GM10847 (cell line): Measurements from ENCODE around the gene C16orf82.

ENCODE experiments used
- POLR2A ChIP-seq: IDR thresholded peaks from 2 replicates; pipeline ENCODE4 v1.6.1; 2011; ENCODE audit not compliant: insufficient read length; ENCODE audit errors: extremely low read depth

The C16orf82 gene

GRCh38 chr16:27073733-27074132 is 7.0 kb downstream of the C16orf82 start:
- no peak for TF ChIP-seq POLR2A

DNA sequence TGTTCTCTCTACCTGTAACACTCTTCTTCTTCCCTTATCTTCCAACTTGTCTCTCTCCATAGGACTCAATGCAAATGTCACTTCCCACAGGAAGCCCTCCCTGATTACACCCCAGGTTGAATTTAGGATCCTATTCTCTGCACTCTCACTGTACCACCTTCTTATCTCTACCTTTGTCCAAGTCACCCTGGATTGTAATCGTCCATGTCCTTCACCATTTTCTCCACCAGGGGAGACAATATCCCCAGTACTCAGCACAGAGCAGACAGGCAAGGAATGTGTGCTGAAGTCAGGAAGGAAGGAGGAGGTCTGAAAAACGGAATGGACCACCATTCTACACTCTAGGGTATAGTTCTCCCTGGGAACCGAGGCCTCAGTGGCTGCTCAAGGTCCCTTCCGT is 14.2 kb downstream of the C16orf82 start:
- no peak for TF ChIP-seq POLR2A

DNA sequence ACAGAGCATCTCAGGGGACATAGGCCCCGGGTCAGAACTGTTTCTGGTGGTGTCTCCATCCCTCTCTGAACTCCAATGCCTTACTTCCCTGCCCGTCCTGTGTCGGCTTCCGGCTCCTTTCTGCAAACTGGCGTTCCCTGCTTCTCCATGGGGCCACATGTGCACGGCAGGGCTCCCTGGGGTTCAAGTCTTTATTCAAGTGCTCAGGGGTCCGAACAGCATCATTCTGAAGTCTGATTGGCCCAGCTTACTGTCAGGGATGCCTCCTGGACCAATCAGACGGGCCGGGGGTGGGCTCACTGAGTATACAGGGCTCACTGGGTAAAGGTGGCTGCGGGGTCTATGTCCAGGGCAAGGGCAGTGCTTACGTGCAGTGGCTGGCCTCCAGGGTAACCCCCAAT is 17.1 kb downstream of the C16orf82 start:
- no peak for TF ChIP-seq POLR2A

DNA sequence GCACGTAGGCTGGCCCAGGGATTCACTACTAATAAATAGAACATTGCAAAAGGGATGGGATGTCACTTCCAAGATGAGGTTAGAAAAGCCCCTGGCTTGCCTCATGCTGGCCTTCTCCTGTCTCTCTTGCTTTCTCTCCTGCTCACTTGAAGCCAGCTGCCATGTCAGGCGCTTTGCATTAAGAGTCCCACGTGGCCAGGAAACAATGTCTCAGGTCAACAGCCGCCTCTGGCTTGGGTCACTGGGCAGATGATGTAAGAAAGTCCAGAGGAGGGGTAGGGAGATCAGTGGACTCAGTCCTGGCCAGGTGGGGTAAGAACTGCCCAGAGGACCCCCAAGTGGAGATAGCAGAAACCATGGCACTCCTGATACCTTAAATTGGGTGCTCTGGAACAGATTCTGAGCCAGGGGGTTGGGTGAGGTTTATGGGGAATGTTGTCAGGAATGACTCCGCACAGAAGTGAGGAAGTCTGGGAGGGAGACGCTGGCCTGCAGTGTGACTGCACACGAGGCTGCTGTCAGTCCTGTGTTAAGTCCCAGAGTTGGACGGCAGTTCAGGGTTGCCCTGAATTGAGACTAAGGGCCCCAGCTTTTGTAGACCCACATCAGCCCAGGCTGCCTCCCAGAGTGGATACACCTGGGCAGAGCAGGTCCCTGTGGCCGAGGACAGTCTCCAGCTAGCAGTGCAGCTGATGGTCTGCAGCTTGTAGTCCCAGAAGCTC is 17.7 kb downstream of the C16orf82 start:
- TF ChIP-seq POLR2A = no peak

DNA sequence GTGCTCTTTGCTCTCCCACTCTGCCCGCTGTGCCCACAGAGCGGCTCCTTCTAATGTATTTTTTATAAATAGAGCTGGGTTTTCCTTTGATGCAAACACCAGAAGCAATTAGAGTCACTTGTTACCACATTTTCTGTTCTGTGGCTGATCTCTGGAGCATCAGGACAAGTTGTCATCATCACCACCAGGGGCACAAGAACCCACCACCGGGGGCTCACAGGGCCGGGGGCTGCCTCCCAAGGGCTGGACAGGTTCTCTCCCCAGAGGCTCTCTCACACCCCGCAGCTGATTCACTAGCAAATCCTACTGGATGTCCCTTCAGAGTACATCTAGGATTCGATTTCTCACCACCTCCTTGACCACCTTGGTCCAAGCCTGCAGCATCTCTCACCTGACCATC is 18.5 kb downstream of the C16orf82 start:
- no peak for TF ChIP-seq POLR2A

DNA sequence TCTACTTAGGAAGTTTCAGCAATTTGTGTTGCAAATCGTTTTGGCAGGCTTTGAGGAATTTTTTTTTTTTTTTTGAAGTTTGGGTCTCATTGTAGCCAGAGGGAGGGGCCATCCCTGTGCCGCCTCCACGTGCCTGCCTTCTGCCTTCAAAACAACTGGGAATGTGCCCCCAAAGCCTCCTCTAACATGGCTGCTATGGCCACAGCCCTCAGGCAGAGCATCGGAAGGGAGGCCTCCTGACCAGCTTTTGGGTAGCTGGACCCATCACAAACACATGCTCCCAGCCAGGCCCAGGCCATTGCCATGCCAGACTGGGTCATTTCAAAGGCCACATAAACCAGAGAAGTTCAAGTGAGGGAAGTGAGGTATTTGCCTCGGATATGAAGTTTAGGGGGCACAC is 21.5 kb downstream of the C16orf82 start:
- no peak for TF ChIP-seq POLR2A

DNA sequence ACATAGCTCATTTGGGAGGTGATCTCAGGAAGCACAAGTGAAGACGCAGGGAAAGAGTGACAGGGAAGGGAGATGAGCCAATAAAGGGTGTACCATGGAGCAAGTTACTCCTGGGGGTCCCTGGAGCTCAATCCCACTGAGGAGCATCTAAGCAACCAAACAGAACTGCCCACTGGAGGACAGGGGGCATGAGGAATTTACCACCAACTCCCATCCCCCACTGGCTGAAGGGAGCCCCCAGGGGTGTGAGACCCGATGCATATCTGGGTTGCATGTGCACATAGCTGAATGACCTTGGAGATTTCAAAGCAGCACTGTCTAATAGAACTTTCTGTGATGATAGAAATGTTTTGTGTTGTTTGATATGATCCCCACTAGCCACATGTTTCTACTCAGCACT is 29.6 kb downstream of the C16orf82 start:
- no peak for TF ChIP-seq POLR2A

DNA sequence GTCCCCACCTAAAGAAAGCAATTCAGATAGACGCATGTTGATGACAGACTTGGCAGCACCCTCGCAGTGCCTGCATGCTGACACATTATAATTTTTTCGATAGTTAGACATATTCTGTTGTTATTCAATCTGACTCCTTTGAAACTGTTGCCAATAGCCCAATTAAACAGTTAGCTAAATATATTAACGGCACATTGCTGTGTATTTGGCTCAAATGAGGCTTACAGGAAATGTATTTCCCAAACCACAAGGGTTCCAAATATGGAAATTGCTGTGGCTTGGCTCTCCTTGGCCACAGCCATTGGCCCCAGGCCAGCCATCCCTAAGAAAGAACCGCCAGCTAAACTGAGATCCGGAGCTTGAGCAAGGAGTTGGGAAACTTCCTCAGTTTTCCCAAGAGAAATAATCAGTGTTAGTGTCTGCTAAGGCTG is 31.1 kb downstream of the C16orf82 start:
- TF ChIP-seq POLR2A = no peak

DNA sequence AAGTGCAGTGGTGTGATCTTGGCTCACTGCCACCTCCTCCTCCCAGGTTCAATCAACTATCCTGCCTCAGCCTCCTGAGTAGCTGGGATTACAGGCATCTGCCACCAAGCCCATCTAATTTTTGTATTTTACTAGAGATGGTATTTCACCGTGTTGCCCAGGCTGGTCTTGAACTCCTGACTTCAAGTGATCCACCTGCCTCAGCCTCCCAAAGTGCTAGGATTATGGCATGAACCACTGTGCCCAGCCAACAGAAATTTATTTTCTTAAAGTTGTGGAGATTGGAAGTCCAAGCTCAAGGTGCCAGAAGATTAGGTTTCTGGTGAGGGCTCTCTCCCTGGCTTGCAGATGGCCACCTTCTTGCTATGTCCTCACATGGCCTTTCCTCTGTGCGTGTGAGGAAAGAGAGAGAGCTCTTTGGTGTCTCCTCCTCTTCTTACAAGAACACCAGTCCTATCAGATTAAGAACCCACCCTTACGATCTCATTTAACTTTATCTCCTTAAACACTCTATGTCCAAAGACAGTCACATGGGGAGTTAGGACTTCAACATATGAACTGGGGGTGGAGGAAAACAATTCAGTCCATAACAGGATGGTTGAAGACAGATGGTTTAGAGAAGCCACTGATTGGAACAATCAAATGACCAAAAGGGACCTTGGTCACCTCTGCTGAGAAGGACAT is 31.8 kb downstream of the C16orf82 start:
- no peak for TF ChIP-seq POLR2A

DNA sequence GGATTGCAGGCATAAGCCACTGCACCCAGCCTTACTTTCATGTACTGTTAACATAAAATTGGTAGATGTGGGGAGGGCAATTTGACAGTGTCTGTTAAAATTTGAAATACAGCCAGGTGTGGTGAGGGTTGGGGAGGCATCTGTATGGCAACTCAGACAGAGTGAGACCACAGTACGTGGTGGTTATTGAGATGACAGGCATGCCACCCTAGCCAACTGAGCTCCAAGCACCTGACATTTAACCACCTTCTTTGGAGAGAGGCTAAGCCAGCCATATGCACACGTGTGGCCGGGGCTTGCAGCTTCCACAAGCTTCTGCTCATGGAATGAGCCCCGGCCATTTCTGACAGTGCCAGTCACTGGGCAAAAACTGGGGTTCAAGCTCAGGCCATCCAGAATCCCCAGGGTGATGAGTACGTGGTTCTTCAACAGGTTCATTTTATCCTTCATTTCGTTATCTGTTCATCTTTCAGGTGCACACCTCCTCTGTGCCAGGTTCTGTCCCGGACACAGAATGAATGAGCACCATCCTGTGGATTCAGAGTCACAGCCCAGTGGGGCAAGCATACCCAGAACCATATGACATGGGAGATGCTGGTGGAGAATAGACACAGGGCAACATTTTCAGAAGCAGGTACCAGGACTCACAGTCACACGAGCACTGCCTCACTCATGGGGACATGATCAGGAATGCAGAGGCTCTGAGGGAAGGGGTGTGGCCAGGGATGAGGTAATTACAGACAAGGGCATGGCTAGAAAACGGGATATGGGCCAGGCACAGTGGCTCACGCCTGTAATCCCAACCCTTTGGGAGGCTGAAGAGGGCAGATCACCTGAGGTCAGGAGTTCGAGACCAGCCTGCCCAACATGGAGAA is 36.2 kb downstream of the C16orf82 start:
- no peak for TF ChIP-seq POLR2A

DNA sequence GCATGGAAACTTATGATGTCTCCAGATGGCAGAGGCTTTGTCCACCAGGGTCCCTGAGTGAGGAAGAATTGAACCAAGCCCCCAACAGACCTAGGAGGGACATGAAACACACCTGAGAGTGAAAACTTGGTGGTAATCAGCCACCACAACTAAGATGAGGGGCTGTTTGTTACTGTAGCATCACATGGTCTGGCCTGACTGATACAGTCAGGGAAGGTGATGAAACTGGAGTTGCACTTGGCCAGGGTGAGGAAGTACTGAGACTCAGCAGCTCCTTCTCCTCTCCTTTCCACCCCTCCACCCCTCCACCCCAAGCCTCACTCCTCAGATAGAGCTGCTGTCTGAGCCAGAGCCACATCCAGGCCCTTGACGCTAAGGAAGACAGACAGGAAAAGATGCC is 37.2 kb downstream of the C16orf82 start:
- no peak for TF ChIP-seq POLR2A

DNA sequence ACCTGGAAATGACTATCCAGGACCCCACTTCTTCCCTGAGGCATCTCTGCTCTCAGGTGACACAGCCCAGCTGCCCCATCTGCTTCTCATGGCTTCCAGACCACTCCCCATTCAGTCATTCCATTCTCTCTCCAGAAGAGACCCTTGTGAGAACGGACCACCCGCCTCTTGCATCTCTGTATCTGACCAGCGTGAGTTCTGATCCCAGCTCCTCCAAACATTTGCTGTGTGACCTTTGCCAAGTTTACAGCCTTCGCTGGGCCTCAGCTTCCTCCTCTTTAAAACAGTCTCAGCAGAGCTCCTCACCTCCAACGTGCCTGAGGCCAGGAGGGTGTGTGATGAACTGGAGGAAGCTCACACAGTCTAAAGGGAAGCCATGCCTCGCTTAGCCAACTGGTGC is 39.6 kb downstream of the C16orf82 start:
- TF ChIP-seq POLR2A = no peak

DNA sequence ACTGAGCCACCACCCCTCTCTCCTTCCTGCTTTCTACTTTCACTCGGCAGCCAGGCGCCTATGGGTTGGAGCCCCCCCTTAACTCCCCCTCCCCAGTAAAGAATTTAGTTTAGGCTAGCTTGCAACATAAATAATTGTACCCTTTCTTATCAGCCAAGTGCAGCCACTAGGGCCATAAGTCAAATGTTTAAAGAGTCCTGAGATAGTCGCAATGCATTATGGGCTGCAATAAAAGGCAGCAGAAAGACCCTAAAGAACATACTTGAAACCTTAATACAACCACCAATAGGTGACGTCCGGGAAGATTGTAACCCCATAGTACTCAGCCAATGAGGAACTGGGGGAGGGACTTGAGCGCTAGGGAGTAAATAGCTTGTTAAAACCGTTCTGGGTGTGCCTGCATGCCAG is 40.5 kb downstream of the C16orf82 start:
- no peak for TF ChIP-seq POLR2A

DNA sequence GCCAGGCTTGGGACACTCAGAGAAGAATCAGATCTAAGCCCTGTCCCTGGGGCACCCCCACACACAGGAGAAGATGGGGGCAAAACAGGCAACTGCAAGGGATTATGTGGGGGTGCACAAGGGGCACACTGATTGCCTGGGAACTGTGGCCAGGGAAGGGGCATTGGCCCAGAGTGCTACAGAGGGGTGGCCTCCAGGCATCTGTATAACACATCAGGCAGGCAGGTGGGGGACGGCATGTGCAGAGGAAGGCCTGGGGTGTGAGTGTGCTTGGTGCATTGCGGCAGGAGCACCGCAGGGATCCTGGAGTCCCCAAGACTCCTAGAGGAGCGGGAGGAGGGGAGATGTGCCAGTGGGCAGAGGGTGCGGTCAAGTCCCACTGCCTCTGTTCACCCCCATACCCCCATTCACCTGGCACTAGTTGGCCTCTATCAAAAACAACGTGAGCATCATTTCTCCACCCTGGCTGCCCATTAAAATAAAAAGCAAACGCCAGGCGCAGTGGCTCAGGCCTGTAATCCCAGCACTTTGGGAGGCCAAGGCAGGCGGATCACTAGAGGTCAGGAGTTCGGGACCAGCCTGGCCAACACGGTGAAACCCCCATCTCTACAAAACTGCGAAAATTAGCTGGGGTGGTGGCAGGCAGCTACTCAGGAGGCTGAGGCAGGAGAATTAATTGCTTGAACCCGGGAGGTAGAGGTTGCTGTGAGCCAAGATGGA is 41.5 kb downstream of the C16orf82 start:
- no peak for TF ChIP-seq POLR2A
